Left renal pelvis (tissue), 4 donors: Measurements from ENCODE around the gene ANKS6. TPM values are rescaled to one million over a fixed set of nuclear protein-coding genes. Genes with fewer than 3 reads are reported as not detected.

Experiments
- polyA plus RNA-seq, 4 donors: library from polyadenylated mRNA; unstranded; fragments of 120-200 nt; gene quantifications; one replicate each; pipeline ENCODE4 v1.2.1, GENCODE V29; 2013; ENCODE audit not compliant: insufficient read length in 4 of 4

ANKS6 gene
- polyA plus RNA-seq, 4 donors, result 18.5 to 30.1 (median 23.2) TPM

Other genes with a start within 250 kb of the ANKS6 start
- 10 to 100 TPM in 1 of 4 donors, 1 to 10 TPM in 3; 4.0 to 14.3 (median 5.1) TPM for gene GABBR2, start 87.6 kb downstream of the ANKS6 start, polyA plus RNA-seq
- gene GALNT12, start 11.1 kb upstream of the ANKS6 start, polyA plus RNA-seq, result 10 to 100 TPM in 2 of 4 donors, 1 to 10 TPM in 2; 4.1 to 11.4 (median 10.2) TPM
- gene COL15A1, start 147.4 kb upstream of the ANKS6 start, polyA plus RNA-seq, result 10 to 100 TPM; 25.2 to 85.4 (median 33.0) TPM